Ammon's horn (tissue), 1 donor: ENCODE measurements around the gene LGALS8.

ENCODE experiments used
- DNase-seq: peaks from one replicate; pipeline ENCODE4 v3.0.0-alpha.2; 2016; ENCODE audit warnings: low spot score

The LGALS8 gene

GRCh38 chr1:236509203-236509602 is 14.6 kb upstream of the LGALS8 start:
- no peak for DNase-seq

GRCh38 chr1:236509647-236510401 is 14.0 kb upstream of the LGALS8 start:
- no peak for DNase-seq

- DNase-seq, result no peak
Observed at GRCh38 chr1:236511735-236512418, 11.9 kb upstream of the LGALS8 start.

- DNase-seq, result no peak
Observed at GRCh38 chr1:236514703-236515442, 8.9 kb upstream of the LGALS8 start.

- no peak for DNase-seq
Observed at GRCh38 chr1:236515443-236515958, 8.3 kb upstream of the LGALS8 start.

GRCh38 chr1:236516929-236517704 is 6.7 kb upstream of the LGALS8 start:
- DNase-seq, result no peak

- no peak for DNase-seq
Observed at GRCh38 chr1:236518322-236518721, 5.5 kb upstream of the LGALS8 start.

GRCh38 chr1:236520445-236521005 is 3.3 kb upstream of the LGALS8 start:
- no peak for DNase-seq

GRCh38 chr1:236522937-236523703 is 662 bp upstream of the LGALS8 start:
- no peak for DNase-seq

GRCh38 chr1:236524142-236524894 is 536 bp downstream of the LGALS8 start:
- peak; percentile 80 for DNase-seq

- no peak for DNase-seq
Observed at GRCh38 chr1:236524895-236525184, 1.1 kb downstream of the LGALS8 start.

- no peak for DNase-seq
Observed at GRCh38 chr1:236526079-236526478, 2.3 kb downstream of the LGALS8 start.

- no peak for DNase-seq
Observed at GRCh38 chr1:236530286-236530685, 6.5 kb downstream of the LGALS8 start.

GRCh38 chr1:236530959-236531358 is 7.2 kb downstream of the LGALS8 start:
- no peak for DNase-seq

GRCh38 chr1:236532850-236533249 is 9.1 kb downstream of the LGALS8 start:
- no peak for DNase-seq

GRCh38 chr1:236534151-236534651 is 10.4 kb downstream of the LGALS8 start:
- no peak for DNase-seq

- no peak for DNase-seq
Observed at GRCh38 chr1:236535190-236535589, 11.4 kb downstream of the LGALS8 start.

GRCh38 chr1:236535662-236536161 is 11.9 kb downstream of the LGALS8 start:
- DNase-seq, result peak; percentile 62

- no peak for DNase-seq
Observed at GRCh38 chr1:236536540-236536939, 12.8 kb downstream of the LGALS8 start.
